ENCODE data around the gene DOC2B. TPM values are rescaled to one million over a fixed set of nuclear protein-coding genes. Genes with fewer than 3 reads are reported as not detected.

DOC2B gene
- total and polyA plus RNA-seq, 2 of the 13 experiments (the other 11 are each of a cell fraction or from before 2014, with no cell fraction given): 0.09 to 0.22 TPM

DNA sequence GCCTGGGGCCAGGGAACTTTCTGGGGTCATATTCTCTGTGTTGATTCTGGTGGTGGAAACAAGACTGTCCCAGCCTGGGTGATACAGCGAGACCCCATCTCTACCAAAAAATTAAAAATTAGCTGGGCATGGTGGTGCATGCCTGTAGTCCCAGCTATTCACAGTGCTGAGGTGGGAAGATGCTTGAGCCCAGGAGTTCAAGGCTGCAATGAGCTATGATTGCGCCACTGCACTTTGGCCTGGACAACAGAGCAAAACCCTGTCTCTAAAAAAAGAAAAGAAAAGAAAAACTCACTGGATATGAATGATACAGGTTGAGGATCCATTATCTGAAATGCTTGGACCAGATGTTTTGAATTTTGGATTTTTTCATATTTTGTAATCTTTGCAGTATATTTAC is 30.4 kb downstream of the DOC2B start (continued):
- TF ChIP-seq, protein P1, sequence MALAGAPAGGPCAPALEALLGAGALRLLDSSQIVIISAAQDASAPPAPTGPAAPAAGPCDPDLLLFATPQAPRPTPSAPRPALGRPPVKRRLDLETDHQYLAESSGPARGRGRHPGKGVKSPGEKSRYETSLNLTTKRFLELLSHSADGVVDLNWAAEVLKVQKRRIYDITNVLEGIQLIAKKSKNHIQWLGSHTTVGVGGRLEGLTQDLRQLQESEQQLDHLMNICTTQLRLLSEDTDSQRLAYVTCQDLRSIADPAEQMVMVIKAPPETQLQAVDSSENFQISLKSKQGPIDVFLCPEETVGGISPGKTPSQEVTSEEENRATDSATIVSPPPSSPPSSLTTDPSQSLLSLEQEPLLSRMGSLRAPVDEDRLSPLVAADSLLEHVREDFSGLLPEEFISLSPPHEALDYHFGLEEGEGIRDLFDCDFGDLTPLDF (CRISPR knock-in tag; IDR thresholded peaks at IDR 0.05): 0 out of 2 replicates have a peak, but pooled peaks have one; percentile 20
- no peak for TF ChIP-seq PAWR (CRISPR knock-in tag; IDR thresholded peaks at IDR 0.05; ENCODE audit: borderline replicate concordance)
- no peak for TF ChIP-seq ZNF598 (CRISPR knock-in tag; IDR thresholded peaks at IDR 0.05; ENCODE audit: borderline replicate concordance)
- TF ChIP-seq ZNF746 (CRISPR knock-in tag; IDR thresholded peaks at IDR 0.05): no peak
- TF ChIP-seq, protein P2, sequence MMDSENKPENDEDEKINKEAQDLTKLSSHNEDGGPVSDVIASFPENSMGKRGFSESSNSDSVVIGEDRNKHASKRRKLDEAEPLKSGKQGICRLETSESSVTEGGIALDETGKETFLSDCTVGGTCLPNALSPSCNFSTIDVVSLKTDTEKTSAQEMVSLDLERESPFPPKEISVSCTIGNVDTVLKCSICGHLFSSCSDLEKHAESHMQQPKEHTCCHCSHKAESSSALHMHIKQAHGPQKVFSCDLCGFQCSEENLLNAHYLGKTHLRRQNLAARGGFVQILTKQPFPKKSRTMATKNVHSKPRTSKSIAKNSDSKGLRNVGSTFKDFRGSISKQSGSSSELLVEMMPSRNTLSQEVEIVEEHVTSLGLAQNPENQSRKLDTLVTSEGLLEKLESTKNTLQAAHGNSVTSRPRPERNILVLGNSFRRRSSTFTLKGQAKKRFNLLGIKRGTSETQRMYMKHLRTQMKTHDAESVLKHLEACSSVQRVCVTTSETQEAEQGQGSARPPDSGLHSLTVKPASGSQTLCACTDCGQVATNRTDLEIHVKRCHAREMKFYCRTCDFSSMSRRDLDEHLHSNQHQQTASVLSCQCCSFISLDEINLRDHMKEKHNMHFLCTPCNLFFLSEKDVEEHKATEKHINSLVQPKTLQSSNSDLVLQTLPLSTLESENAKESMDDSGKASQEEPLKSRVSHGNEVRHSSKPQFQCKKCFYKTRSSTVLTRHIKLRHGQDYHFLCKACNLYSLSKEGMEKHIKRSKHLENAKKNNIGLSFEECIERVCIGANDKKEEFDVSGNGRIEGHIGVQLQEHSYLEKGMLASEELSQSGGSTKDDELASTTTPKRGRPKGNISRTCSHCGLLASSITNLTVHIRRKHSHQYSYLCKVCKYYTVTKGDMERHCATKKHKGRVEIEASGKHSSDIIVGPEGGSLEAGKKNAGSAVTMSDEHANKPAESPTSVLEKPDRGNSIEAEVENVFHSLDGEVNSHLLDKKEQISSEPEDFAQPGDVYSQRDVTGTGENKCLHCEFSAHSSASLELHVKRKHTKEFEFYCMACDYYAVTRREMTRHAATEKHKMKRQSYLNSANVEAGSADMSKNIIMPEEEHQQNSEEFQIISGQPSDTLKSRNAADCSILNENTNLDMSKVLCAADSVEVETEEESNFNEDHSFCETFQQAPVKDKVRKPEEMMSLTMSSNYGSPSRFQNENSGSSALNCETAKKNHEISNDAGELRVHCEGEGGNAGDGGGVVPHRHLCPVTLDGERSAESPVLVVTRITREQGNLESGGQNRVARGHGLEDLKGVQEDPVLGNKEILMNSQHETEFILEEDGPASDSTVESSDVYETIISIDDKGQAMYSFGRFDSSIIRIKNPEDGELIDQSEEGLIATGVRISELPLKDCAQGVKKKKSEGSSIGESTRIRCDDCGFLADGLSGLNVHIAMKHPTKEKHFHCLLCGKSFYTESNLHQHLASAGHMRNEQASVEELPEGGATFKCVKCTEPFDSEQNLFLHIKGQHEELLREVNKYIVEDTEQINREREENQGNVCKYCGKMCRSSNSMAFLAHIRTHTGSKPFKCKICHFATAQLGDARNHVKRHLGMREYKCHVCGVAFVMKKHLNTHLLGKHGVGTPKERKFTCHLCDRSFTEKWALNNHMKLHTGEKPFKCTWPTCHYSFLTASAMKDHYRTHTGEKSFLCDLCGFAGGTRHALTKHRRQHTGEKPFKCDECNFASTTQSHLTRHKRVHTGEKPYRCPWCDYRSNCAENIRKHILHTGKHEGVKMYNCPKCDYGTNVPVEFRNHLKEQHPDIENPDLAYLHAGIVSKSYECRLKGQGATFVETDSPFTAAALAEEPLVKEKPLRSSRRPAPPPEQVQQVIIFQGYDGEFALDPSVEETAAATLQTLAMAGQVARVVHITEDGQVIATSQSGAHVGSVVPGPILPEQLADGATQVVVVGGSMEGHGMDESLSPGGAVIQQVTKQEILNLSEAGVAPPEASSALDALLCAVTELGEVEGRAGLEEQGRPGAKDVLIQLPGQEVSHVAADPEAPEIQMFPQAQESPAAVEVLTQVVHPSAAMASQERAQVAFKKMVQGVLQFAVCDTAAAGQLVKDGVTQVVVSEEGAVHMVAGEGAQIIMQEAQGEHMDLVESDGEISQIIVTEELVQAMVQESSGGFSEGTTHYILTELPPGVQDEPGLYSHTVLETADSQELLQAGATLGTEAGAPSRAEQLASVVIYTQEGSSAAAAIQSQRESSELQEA (CRISPR knock-in tag; IDR thresholded peaks at IDR 0.05; ENCODE audit: not compliant biosample characterization): no peak
- no peak for TF ChIP-seq ZSCAN29 (CRISPR knock-in tag; conservative IDR thresholded peaks at IDR 0.05)
- no peak for TF ChIP-seq RAD21 (CRISPR knock-in tag; IDR thresholded peaks at IDR 0.05)
- TF ChIP-seq HOXA3 (CRISPR knock-in tag; IDR thresholded peaks at IDR 0.05): peak; percentile 58; the same call in 1 of the 2 replicates
- TF ChIP-seq ZNF546 (CRISPR knock-in tag; conservative IDR thresholded peaks at IDR 0.05): no peak
- TF ChIP-seq NR2F6 (IDR thresholded peaks at IDR 0.05): peak; percentile 28; the same call in 1 of the 2 replicates
- TF ChIP-seq NR2F6 (CRISPR knock-in tag; IDR thresholded peaks at IDR 0.05): no peak
- TF ChIP-seq HMG20B (CRISPR knock-in tag; conservative IDR thresholded peaks at IDR 0.05): no peak
- TF ChIP-seq ZZZ3 (CRISPR knock-in tag; IDR thresholded peaks at IDR 0.05; ENCODE audit: borderline replicate concordance): no peak
- no peak for TF ChIP-seq FOXP1 (IDR thresholded peaks at IDR 0.05)
- no peak for TF ChIP-seq FOXP1 (CRISPR knock-in tag; IDR thresholded peaks at IDR 0.05)
- TF ChIP-seq, protein P3, sequence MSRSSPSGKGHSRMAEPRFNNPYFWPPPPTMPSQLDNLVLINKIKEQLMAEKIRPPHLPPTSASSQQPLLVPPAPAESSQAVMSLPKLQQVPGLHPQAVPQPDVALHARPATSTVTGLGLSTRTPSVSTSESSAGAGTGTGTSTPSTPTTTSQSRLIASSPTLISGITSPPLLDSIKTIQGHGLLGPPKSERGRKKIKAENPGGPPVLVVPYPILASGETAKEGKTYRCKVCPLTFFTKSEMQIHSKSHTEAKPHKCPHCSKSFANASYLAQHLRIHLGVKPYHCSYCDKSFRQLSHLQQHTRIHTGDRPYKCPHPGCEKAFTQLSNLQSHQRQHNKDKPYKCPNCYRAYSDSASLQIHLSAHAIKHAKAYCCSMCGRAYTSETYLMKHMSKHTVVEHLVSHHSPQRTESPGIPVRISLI (CRISPR knock-in tag; IDR thresholded peaks at IDR 0.05; ENCODE audit: borderline replicate concordance): peak; percentile 28; the same call in 1 of the 2 replicates
- TF ChIP-seq, protein P4, sequence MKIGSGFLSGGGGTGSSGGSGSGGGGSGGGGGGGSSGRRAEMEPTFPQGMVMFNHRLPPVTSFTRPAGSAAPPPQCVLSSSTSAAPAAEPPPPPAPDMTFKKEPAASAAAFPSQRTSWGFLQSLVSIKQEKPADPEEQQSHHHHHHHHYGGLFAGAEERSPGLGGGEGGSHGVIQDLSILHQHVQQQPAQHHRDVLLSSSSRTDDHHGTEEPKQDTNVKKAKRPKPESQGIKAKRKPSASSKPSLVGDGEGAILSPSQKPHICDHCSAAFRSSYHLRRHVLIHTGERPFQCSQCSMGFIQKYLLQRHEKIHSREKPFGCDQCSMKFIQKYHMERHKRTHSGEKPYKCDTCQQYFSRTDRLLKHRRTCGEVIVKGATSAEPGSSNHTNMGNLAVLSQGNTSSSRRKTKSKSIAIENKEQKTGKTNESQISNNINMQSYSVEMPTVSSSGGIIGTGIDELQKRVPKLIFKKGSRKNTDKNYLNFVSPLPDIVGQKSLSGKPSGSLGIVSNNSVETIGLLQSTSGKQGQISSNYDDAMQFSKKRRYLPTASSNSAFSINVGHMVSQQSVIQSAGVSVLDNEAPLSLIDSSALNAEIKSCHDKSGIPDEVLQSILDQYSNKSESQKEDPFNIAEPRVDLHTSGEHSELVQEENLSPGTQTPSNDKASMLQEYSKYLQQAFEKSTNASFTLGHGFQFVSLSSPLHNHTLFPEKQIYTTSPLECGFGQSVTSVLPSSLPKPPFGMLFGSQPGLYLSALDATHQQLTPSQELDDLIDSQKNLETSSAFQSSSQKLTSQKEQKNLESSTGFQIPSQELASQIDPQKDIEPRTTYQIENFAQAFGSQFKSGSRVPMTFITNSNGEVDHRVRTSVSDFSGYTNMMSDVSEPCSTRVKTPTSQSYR (CRISPR knock-in tag; IDR thresholded peaks at IDR 0.05; ENCODE audit: borderline replicate concordance): no peak

Measured in HepG2 (cell line).